ENCODE data around the gene GATA6.

GRCh38 chr18:22176420-22177326, 7.3 kb downstream of the GATA6 start:
- TF ChIP-seq, protein P1, sequence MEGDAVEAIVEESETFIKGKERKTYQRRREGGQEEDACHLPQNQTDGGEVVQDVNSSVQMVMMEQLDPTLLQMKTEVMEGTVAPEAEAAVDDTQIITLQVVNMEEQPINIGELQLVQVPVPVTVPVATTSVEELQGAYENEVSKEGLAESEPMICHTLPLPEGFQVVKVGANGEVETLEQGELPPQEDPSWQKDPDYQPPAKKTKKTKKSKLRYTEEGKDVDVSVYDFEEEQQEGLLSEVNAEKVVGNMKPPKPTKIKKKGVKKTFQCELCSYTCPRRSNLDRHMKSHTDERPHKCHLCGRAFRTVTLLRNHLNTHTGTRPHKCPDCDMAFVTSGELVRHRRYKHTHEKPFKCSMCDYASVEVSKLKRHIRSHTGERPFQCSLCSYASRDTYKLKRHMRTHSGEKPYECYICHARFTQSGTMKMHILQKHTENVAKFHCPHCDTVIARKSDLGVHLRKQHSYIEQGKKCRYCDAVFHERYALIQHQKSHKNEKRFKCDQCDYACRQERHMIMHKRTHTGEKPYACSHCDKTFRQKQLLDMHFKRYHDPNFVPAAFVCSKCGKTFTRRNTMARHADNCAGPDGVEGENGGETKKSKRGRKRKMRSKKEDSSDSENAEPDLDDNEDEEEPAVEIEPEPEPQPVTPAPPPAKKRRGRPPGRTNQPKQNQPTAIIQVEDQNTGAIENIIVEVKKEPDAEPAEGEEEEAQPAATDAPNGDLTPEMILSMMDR (conservative IDR thresholded peaks at IDR 0.05): no peak
- TF ChIP-seq ZFX (IDR thresholded peaks at IDR 0.05): no peak

Measured in C4-2B (cell line).